Amniotic stem cell (primary cell): ENCODE data around the gene NDUFA13.

Experiments used
- DNase-seq: peaks from one replicate; lab custom pipeline; 2025; lab: John Stamatoyannopoulos, UW

The NDUFA13 gene

DNA sequence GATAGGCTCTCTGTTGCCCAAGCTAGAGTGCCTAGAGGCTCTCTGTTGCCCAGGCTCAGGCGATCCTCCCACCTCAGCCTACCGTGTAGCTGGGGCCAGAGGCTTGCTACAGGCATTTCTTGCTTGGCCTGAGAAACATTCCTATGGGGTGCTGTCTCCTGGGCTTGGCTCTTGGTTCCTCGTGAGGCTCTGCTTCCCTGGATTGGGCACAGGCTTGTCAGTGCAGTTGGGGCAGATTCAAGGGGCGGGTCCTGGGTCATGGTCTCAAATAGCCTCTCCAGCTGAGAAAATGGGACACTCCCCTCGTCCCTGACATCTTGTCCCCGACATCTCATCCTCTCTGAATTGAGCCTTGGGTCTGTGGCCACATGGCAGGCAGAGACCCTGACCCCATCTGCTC, 5.6 kb upstream of the NDUFA13 start:
- no peak for DNase-seq

DNA sequence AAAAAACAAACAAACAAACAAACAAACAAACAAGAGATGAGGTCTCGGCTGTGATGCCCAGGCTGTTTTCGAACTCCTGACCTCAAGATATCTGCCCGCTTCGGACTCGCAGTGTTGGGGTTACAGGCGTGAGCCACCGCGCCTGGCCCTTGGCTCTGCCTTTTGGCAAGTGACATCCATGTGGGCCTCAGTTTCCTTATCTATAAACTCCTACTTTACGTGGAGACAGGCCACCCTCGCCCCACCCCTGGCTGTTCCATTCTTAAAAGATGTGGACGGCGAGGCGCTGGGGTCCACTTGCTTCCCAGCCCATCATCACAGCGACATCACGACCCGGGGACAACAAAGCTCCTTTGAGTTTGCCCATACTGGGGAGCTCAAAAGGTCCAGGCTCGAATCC, 2.3 kb upstream of the NDUFA13 start:
- DNase-seq = no peak

DNA sequence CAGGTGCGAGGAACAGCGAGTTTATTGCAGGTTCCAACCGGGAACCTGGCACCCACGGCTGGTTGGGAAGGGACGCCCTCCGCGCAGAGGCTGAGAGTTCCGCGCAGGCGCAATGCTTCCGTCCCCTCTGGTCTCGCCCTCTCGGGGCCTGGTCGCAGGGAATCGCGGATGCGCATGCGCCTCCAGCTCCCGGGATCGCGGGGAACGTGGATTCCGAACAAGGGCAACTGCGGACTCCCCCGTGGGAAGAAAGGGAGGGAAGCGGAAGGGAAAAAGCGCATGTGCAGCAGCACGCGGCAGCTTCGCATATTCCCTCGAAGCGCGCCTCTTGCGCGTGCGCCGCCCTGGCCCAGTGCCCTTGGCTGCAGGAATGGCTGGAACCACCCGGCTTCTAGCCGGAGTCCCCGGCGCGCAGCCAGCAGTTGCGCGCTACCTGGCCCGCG, 1.8 kb upstream of the NDUFA13 start:
- DNase-seq = no peak

DNA sequence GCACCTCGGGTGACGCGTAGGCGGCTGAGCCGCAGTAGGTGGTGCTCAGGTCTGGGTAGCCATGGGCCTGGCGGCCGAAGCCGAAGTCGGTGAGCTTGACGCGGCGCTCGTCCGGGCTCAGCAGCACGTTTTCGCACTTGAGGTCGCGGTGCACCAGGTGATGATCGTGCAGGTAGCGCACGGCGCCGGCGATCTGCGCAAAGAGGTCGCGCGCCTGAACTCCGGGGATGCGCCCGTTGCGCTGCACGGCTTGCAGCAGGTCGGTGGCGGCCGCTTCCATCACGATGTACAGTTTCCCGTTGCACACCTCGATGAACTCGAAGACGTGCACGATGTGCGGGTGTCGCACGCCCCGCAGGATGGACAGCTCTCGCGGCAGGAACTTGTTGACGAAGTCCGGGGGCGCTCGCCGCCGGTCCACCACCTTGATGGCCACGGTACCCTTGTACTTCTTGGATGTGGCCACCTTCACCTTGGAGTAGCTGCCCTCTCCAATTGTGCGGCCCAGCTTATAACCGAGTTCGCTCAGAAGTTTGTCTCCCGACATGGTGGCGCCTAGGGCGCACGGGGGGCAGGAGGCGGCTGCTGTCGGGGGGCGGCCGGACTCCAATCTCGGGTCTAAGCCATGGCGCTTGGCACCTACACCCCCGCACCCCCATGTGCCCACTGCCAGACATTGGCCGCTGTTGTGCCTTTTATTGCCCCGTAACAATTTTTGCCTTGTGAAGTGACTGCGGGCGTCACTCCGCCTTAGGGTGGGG, 964 bp upstream of the NDUFA13 start, which contains the start of gene TSSK6:
TSS of gene TSSK6 (minus strand) at position 668 of the 761 bp plus-strand sequence. CDS start at position 547, 121 bp downstream.
- DNase-seq = no peak

DNA sequence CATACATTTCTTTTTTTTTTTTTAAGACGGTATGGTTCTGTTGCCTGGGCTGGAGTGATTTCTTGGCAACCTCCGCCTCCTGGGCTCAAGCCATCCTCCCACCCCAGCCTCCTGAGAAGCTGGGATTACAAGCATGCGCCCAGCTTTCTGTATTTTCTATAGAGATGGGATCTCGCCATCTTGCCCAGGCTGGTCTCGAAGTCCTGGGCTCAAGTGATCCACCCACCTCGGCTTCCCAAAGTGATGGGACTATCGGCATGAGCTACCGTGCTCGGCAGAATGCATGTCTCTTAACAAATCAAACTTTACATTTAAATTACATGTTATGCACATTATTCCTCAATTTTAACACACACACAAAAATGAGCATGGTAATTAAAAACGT, 1.2 kb downstream of the NDUFA13 start:
- no peak for DNase-seq

DNA sequence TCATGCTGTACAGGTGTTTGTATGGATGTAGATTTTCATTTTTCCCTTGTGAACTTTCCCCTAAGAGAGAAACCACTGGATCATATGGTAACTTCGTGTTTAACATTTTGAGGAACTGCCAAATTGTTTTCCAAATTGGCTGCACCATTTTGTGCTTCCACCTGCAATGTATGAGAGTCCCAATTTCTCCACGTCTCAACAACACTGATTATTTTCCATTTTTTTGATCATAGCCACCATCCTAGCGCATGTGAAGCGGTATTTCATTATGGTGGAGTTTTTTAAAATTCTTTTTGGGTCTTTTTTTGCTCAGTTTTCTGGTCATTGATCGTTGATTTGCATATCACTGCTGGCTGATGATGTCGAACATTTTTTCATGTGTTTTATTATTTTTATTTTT, 5.0 kb downstream of the NDUFA13 start:
- DNase-seq = no peak

DNA sequence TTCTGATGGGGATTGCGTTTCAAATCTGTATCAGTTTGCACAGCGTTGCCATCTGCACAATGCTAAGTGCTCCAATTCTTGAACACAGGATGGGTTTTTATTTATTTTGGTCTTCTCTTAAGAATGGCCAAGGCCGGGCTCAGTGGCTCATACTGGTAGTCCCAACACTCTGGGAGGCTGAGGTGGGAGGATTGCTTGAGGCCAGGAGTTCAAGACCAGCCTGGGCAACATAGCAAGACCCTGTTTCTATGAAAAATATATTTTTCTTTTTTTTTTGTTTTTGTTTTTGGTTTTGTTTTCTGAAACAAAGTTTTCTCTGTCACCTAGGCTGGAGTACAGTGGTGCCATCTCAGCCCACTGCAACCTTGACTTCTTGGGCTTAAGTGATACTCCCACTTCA, 7.2 kb downstream of the NDUFA13 start:
- DNase-seq = no peak

DNA sequence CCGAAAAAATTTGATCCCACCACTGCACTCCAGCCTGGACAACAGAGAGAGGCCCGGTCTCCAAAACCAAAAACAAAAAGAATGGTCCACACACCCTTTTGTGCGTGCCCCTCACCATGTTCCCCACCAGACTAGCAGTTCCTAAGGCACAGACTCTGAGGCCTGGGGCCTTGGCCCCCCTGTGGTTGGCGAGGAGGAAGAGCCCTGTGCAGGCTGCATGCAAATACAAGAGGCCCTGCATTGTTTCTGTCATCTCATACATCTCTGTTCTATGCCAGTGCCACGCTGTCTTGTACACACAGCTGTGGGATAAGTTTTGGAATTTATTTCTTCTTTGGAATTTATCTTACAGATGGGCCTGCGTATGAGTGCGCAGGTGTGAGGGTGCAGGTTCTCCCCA, 8.0 kb downstream of the NDUFA13 start:
- DNase-seq = no peak

DNA sequence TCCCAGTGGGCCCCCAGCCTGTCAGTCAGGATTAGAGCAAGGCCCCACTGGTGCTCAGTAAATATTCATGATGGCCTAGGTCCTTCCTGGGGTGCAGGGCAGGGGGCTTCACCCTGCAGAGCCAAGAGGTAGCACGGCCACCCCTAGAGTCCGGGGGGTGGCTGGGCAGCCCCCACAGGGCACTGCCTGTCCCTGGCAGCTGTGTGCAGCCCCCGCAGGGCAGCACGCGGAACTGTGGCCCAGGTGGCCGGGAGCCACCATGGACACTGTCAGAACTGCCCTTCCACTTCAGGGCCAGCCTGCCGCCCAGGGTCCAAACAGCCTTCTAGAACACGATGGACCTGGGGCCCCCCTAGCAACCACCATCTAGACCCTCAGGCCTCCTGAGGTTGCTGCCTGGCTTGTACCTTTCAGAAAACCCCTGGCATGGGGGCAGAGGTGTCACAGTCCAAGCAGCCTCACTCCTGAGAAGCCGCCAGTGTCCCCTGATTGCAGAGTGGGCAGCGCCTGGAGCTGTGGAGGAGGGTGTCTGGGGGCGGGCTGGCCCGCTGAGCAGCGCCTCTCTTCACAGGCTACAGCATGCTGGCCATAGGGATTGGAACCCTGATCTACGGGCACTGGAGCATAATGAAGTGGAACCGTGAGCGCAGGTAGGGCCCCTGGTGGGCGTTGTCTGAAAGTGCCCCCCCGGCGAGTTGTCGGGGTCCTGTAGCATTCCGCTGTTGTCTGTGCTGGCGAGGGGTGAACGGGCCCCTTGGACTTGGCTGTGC, 9.8 kb downstream of the NDUFA13 start:
- DNase-seq = no peak

DNA sequence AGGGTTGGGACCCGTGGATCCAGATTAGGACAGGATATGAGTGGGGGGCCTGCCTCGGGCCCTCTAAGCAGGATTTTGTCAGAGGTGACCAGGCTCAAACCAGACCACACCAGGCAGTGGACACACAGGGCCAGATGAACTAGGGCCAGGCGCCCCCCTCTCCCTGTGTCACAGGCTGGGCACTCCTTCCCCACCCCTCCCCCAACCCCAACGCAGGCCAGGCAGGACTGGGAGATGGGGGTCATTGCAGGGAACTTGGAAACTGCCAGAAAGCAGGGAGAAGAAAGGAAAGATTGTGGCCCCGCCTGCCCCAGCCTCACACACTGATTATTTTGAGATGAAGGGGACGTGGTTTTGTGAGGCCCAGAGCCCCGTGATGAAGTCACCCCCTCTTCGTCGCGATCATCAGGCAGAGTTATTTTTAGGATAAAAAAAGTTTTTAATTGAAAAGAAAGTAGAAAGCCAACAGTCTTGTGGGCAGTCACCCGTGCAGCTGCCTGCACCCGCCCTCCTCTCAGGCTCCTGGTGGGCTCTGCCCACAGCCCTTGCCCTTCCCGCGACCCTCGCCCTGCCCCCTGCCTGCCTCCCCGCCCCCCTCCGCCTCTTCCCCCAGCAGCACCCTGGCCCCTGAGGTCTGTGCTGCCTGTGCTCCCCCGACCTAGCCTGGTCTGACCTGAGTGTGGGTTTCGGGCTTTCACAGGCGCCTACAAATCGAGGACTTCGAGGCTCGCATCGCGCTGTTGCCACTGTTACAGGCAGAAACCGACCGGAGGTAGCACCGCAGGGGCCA, 10.8 kb downstream of the NDUFA13 start:
- no peak for DNase-seq

DNA sequence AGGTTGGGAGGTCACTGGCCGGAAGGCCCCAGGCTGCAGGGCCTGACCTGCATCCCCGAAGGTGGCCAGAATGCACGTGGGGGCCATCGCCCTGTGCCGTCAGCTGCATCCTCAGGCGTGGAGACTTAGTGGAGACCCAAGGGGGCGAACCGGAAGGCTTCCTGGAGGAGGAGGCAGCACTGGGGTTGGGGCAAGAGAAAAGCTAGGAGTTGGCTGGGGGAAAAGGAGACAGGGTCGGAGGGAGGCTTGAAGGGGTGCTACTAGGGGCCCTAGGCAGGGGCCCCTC, 11.3 kb downstream of the NDUFA13 start:
- no peak for DNase-seq

DNA sequence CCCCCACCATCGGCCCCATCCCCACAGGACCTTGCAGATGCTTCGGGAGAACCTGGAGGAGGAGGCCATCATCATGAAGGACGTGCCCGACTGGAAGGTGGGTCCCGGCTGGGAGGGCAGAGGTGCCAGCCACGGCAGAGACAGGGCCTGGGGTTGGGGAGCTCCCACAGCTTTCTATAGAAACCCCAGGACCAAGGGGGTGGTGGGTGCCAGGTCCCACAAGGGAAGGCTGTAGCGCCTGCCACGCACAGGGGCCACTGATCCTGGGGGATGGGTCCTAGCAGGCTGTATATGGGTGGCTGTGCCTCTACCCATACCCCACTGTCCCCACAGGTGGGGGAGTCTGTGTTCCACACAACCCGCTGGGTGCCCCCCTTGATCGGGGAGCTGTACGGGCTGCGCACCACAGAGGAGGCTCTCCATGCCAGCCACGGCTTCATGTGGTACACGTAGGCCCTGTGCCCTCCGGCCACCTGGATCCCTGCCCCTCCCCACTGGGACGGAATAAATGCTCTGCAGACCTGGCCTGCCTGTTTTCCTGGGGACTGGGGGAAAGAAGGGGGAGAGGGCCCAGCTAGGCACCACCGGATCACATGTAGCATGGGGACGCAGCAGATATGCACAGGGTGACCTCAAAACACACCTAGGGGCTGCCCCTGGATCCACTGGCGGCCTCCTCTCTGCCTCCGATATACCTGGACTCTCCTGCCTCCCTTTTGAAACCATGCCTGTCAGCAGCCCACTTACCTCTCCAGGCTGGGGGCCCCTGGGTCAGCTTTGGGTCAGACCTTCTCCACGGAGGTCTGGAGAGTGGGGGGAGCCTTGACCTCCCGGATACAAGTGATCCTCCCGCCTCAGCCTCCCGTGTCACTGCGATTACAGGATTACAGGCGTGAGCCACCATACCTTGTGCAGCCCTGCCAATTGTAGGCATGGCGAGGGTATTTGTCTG, 11.9 kb downstream of the NDUFA13 start:
- DNase-seq = no peak

DNA sequence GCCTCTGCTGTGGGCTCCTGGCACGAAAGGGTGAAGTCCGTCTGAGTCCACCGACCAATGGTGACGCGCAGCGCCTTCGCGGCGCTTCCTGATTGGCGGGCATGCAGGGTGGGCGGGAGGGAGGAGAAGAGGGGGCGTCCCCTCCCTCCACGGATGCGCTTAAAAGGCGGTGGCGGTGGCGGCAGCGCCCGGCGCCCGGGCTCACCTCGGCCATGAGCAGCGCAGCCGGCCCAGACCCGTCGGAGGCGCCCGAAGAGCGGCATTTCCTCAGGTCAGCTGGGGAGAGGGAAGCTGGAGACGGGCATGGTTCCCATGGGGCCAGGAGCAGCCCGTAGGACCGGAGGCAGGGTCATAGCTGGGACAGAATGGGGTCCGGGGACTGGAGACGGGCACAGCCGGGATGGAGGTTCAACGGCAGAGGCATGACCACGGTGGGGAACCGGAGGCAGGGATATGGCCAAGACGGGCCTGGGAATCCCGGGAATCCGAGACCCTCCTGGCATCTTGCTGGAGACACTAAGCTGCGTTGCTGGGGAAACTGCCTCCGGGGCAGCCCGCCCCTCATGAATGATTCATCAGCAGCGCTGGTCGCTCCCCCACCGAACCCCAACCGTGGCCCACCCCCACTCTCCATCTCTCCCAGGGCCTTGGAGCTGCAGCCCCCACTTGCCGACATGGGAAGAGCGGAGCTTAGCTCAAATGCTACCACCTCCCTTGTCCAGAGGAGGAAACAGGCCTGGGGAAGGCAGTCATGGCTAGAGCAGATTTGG, 12.9 kb downstream of the NDUFA13 start, which contains the start of gene YJEFN3:
TSS of gene YJEFN3 (plus strand) at position 191 of the 770 bp plus-strand sequence. CDS start at position 213, 22 bp downstream.
- no peak for DNase-seq

DNA sequence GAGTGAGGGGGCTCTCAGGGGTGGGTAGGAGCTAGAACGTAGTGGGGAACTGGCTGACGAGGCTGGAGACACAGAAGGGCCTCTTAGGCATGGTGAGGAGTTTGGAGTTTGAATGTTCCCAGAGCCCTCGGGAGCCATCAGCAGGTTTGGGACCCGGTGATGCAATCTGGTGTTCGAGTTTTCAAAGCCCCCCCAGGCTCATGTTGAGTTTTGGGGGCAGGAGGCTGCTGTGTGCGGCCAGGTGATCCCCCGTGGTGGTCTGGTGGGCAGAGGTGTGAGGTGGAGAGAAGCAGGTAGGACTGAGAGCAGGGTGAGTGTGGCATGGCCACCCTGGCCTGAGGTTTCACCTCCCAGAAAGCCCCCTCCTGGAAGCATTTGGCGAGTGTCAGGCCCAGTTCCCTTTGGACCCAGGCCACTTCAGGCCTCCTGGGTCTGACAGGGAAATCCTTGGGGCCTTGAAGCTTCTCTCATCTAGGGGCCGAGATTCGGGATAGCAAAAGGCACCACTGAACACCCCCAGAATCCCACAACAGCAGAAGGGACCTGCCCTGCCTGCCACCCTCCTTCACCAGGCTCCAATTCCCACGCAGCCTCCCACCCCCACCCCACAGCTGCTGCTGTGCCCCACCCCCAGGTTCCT, 13.9 kb downstream of the NDUFA13 start:
- no peak for DNase-seq

DNA sequence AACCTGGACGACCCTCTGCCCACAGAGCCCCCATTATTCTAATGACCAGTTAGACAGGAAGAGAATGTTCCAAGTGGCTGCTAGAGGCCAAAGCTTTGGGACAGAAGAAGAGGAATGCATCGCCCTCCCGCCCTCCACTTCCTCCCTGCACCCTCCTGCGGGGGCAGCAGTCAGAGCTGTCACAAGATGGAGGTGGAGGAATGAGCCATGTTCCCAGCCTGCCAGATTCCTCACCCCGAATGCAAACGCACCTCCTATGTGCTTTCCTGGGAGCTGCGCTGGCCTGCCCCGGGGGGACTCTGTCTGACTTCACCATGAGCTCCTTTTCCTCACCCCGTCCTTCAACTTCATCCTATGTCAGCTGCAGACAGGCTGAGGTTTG, 14.4 kb downstream of the NDUFA13 start:
- DNase-seq = no peak

DNA sequence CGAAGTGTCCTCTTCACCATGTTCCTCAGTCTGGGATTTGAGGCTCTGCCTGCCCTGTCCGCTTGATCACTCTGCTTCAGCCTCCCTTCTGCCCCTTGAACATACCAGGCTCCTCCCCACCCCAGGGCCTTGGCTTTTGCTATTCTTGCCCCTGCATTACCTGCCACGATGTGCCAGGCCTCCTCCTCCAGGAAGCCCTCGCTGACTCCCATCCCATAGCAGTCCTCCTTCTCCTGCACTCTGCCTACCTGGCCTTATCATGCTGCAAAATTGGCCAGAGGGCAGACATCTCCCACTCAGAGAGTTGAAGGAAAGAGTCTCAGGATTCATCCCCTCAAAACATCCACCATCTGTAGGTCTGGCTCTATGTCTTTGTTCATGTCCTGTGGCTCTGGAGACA, 14.9 kb downstream of the NDUFA13 start:
- DNase-seq = no peak

DNA sequence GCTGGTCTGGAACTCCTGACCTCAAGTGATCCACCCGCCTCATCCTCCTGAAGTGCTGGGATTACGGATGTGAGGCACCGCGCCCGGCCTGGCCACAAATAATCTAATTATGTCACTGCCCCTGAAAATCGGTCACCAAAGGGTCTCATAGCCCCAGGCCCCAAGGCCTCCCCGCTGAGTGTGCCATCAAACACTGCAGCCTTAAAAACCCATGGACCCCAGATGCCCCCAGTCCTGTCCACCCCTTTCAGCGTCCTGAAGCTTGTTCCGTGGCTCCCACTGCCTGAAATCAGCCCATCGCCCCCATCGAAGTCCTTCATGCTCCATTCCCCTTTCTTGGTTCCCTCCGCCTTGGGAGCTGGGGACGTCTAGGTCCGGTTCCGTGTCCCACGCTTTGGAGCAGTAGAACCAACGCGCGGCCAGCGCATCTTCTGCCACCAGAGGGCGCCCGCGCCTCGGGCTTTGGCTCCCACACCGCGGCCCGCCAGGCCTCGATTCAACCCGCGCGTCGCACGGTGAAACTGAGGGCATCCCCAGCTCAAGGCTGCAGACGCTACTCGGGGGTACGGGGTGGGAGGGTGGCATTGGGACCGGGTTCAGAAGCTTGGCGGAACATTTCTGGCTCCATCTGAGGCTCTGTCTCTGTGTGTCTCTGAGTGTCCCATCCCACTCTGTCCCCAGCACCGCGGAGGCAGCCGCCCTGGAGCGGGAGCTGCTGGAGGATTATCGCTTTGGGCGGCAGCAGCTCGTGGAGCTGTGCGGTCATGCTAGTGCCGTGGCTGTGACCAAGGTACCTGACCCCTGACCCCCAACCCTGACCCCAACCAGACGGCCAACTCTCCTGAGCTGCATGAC, 16.2 kb downstream of the NDUFA13 start:
- DNase-seq = no peak

DNA sequence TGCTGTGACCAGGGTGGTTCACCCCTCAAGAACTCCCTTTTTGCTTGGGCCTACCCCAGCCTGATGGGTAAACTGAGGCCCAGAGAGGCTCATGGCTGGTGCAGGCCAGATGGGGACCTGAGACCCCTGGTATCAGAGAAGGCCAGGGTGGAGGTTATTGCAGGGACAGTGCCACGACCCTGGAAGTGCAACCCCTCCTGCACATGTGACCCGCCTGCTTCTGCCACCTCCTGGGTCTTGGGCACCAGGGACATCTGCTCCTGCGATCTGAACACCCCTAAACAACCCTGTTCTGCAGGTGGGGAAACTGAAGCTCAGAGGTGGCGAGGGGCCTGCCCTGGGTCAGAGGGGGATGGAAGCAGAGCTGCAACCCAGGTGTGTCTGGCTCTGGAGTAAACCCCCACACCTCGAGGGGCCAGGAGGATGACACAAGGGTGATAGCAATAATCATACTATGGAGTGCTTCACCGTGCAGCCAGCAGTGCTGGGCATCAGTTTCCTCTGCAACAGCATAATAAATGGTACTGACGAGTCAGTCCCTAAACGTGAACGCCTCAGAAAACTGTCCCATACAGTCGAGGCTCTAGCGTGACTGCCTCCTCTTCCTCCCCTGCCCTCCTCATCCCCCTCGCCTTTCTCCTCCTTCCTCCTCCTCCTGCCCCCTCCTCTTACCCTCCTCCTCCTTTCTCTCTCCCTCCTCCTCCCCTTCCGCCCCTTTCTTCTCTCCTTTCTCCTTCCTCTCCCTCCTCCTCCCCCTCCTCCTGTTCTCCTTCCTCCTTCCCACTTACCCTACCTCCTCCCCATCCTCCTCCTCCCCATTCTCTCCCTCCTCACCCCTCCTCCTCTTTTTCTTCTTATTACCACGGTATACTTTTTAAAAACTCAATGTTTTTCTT, 17.0 kb downstream of the NDUFA13 start:
- no peak for DNase-seq
